PC-9 (cell line): ENCODE data around the gene SENP3. TPM values are rescaled to one million over a fixed set of nuclear protein-coding genes. Genes with fewer than 3 reads are reported as not detected.

Experiments
- BruUV-seq: library from RNA; stranded (reverse); fragments of 400-500 nt; replicated peaks from 2 replicates; lab custom pipeline; 2021; lab: Mats Ljungman, UMichigan
- CTCF ChIA-PET: fragments of 300-600 bp; sonication (Branson Sonifier 250); formaldehyde crosslinking; loops from one replicate; lab custom pipeline; 2022; ENCODE audit warnings: antibody characterized with exemption; lab: Charles Lee
- POLR2A ChIA-PET: fragments of 300-600 bp; sonication (Branson Sonifier 250); formaldehyde crosslinking; loops from one replicate; lab custom pipeline; 2022; ENCODE audit warnings: antibody characterized with exemption; ENCODE audit not compliant: unreplicated experiment; lab: Charles Lee
- DNase-seq, 2 experiments: peaks; one replicate each; pipeline versions ENCODE4 v3.0.0 to v3.0.0-alpha.2; 2015 to 2022; ENCODE audit warnings: mixed read lengths in 1 of 2
- H2AFZ ChIP-seq: fragments of 200-600 bp; sonication (generic); 2 replicates; pipeline ENCODE4 v1.8.1; 2017; ENCODE audit warnings: antibody characterized with exemption
- H3F3A ChIP-seq: fragments of 200-600 bp; sonication (generic); 2 replicates; pipeline ENCODE4 v1.8.1; 2017; ENCODE audit warnings: antibody characterized with exemption, mild to moderate bottlenecking, low read depth; ENCODE audit not compliant: insufficient read depth
- H3K27ac ChIP-seq: fragments of 200-600 bp; sonication (generic); 2 replicates; pipeline ENCODE4 v1.6.1; 2016; ENCODE audit warnings: mixed run types
- H3K27me3 ChIP-seq: fragments of 200-600 bp; sonication (generic); 2 replicates; pipeline ENCODE4 v1.6.1; 2016; ENCODE audit warnings: low read depth, mixed run types; ENCODE audit not compliant: insufficient read depth
- H3K36me3 ChIP-seq: fragments of 200-600 bp; sonication (generic); 2 replicates; pipeline ENCODE4 v1.6.1; 2016; ENCODE audit warnings: low read depth, mixed run types
- H3K4me1 ChIP-seq: fragments of 200-600 bp; sonication (generic); replicated peaks from 2 replicates; pipeline ENCODE4 v1.6.1; 2016; ENCODE audit warnings: mixed run types; ENCODE audit not compliant: insufficient read depth
- H3K4me2 ChIP-seq: fragments of 200-600 bp; sonication (generic); 2 replicates; pipeline ENCODE4 v1.6.1; 2017; ENCODE audit warnings: mixed run types
- H3K4me3 ChIP-seq: fragments of 200-600 bp; sonication (generic); 2 replicates; pipeline ENCODE4 v1.6.1; 2016; ENCODE audit warnings: mixed run types
- H3K79me2 ChIP-seq: fragments of 200-600 bp; sonication (generic); 2 replicates; pipeline ENCODE4 v1.6.1; 2017; ENCODE audit warnings: low read depth, mixed run types
- H3K9me2 ChIP-seq: fragments of 200-600 bp; sonication (generic); 2 replicates; pipeline ENCODE4 v1.8.1; 2017; ENCODE audit warnings: mild to moderate bottlenecking; ENCODE audit not compliant: insufficient read depth
- H3K9me3 ChIP-seq: fragments of 200-600 bp; sonication (generic); 2 replicates; pipeline ENCODE4 v1.8.1; 2016; ENCODE audit warnings: low read depth; ENCODE audit not compliant: insufficient read depth
- H4K20me1 ChIP-seq: fragments of 200-600 bp; sonication (generic); 2 replicates; pipeline ENCODE4 v1.8.1; 2017; ENCODE audit not compliant: insufficient read depth
- EZH2 ChIP-seq: fragments of 200-600 bp; sonication (generic); IDR thresholded peaks from 2 replicates; pipeline ENCODE4 v1.8.0; 2017; ENCODE audit warnings: antibody characterized with exemption, low read depth
- intact Hi-C: fragments of 100-400 bp; cut with micrococcal nuclease; formaldehyde crosslinking; loops from one replicate; pipeline ENCODE4 v1.10.0; 2022; ENCODE audit not compliant: unreplicated experiment
- total RNA-seq: library from RNA; stranded (reverse); gene quantifications from 2 replicates; pipeline ENCODE4 v1.2.3, GENCODE V29; 2021
- TF ChIP-seq, protein P1 (sequence below): fragments of 200-600 bp; sonication (generic); conservative IDR thresholded peaks from 2 replicates; pipeline ENCODE4 v1.6.1; 2017; ENCODE audit warnings: mixed run types, antibody characterized with exemption, mild to moderate bottlenecking, moderate library complexity

The SENP3 gene
- total RNA-seq, 1 experiment from 2014 or later, result 72.4 TPM

DNA sequence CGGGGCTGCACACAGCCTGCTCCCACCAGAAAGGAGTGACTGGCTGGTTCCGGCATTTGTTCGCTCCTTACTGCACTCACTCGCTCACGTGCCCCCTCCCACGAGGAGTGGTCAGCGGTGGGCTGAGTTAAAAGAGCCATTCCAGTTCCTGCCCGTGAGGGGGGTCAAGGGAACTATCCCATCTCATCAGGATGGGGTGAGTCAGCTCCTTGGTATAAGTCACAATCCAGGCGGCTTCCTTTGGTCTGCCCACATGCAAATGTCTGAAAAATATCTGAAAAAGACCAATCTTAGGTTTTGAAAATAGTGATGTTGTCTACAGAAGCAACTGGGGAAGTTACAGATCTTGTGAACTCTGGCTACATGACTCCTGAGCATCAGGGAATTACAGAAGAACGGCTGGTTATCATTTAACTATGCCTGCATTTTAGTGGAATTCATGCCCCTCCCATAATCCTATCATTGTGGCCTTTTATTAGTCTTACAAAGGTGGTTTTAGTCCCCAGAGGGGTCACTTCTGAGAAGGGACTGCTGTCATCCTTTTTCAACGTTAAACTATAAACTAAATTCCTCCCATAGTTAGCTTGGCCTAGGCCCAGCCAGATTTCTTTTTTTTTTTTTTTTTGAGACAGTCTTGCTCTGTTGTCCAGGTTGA is 22.7 kb upstream of the SENP3 start:
- Histone ChIP-seq H3F3A (no peaks in the 10 kb centered on the region), H3K4me1 (no peaks in the 10 kb centered on the region), H4K20me1 (no peaks in the 10 kb centered on the region), H3K27ac (no peak overlapping the region), H3K4me2 (no peak overlapping the region), H3K9me2 (no peaks in the 10 kb centered on the region), H3K79me2 (no peaks in the 10 kb centered on the region), H3K4me3 (no peak overlapping the region), H2AFZ (no peak overlapping the region), H3K36me3 (no peaks in the 10 kb centered on the region), H3K27me3 (no peaks in the 10 kb centered on the region), H3K9me3 (no peaks in the 10 kb centered on the region; the same call in 1 of the 2 replicates)
- no TSS peak for BruUV-seq
- no peak for DNase-seq
- TF ChIP-seq, protein P1, sequence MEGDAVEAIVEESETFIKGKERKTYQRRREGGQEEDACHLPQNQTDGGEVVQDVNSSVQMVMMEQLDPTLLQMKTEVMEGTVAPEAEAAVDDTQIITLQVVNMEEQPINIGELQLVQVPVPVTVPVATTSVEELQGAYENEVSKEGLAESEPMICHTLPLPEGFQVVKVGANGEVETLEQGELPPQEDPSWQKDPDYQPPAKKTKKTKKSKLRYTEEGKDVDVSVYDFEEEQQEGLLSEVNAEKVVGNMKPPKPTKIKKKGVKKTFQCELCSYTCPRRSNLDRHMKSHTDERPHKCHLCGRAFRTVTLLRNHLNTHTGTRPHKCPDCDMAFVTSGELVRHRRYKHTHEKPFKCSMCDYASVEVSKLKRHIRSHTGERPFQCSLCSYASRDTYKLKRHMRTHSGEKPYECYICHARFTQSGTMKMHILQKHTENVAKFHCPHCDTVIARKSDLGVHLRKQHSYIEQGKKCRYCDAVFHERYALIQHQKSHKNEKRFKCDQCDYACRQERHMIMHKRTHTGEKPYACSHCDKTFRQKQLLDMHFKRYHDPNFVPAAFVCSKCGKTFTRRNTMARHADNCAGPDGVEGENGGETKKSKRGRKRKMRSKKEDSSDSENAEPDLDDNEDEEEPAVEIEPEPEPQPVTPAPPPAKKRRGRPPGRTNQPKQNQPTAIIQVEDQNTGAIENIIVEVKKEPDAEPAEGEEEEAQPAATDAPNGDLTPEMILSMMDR, result no peak
- no peak for TF ChIP-seq EZH2
- CTCF ChIA-PET, result no interaction called here
- intact Hi-C loops, result no loop called here
- POLR2A ChIA-PET, result no interaction called here

DNA sequence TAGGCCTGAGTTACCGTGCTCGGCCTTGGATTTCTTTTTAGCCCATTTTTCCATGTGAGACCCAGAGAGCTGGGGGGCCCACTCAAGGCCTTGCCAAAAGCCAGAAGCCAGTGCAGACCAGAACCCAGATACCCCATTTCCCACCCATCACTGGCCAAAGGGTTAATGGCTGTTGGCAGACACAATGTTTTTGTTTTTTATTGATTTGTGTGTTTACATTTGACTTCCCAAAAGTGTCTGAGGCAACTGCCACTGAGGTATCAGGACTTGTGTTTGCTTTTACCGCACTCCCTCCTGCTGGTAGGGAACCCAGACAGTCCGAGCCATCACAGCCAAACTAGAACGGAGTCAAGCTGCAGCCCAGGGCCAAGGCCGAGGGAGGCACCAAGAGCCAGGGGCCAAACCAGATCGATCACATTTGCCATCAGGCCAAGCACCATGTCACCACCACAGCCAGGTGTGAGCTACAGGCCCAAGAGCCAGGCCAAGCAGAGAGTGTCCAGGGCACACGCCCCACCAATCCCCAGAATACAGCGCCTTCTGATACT is 20.6 kb upstream of the SENP3 start:
- Histone ChIP-seq H3K4me2 (no peak overlapping the region), H2AFZ (no peak overlapping the region), H3F3A (no peaks in the 10 kb centered on the region), H3K4me3 (no peak overlapping the region), H4K20me1 (no peaks in the 10 kb centered on the region), H3K4me1 (no peaks in the 10 kb centered on the region), H3K27ac (no peak overlapping the region), H3K9me2 (no peaks in the 10 kb centered on the region), H3K79me2 (no peaks in the 10 kb centered on the region), H3K36me3 (no peaks in the 10 kb centered on the region), H3K27me3 (no peaks in the 10 kb centered on the region), H3K9me3 (no peaks in the 10 kb centered on the region; the same call in 1 of the 2 replicates)
- TF ChIP-seq, protein P1, result no peak
- TF ChIP-seq EZH2, result no peak
- POLR2A ChIA-PET, result interaction anchor here (0.6 kb wide), 1 partner anchor 87 kb away, joined by 9 read pairs; no protein-coding TSS in a partner anchor
- CTCF ChIA-PET, result no interaction called here
- no TSS peak for BruUV-seq
- intact Hi-C loops, result no loop called here
- DNase-seq, result no peak

DNA sequence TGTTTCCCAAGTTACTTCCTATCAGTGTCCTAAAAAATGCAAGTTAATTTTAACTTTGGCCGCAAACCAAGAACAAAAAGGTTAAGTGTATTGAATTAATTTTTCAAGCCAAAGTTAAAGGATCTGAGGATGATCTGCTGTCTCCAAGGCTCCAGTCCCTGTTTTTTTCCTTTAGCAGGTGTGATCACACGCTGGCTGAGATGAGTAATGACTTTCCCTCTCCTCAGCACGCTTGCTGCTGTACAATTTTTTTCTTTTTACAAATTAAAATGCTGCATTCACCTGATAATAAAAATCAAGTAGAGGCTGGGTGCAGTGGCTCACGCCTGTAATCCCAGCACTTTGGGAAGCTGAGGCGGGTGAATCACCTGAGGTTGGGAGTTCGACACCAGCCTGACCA is 16.8 kb upstream of the SENP3 start:
- Histone ChIP-seq H3K9me2 (no peaks in the 10 kb centered on the region), H3F3A (no peaks in the 10 kb centered on the region), H3K9me3 (no peaks in the 10 kb centered on the region), H3K4me3 (no peak overlapping the region), H3K36me3 (no peaks in the 10 kb centered on the region), H4K20me1 (no peaks in the 10 kb centered on the region), H3K4me2 (no peak overlapping the region), H3K4me1 (no peaks in the 10 kb centered on the region), H3K27ac (no peak overlapping the region), H3K27me3 (no peaks in the 10 kb centered on the region), H2AFZ (no peak overlapping the region), H3K79me2 (no peaks in the 10 kb centered on the region)
- BruUV-seq, result no TSS peak
- CTCF ChIA-PET, result interaction anchor here (0.7 kb wide), 1 partner anchor 60 kb away, joined by 9 read pairs; no protein-coding TSS in a partner anchor
- DNase-seq, result no peak
- intact Hi-C loops, result no loop called here
- POLR2A ChIA-PET, result no interaction called here
- TF ChIP-seq EZH2, result no peak
- TF ChIP-seq, protein P1, result no peak
